ENCODE measurements around the gene TUBB4A. TPM values are rescaled to one million over a fixed set of nuclear protein-coding genes. Genes with fewer than 3 reads are reported as not detected.

Gene TUBB4A
- total and polyA plus RNA-seq, 2 of the 8 experiments (the other 6 are each of a cell fraction or from before 2014, with no cell fraction given), result 16.8 to 30.4 TPM

DNA sequence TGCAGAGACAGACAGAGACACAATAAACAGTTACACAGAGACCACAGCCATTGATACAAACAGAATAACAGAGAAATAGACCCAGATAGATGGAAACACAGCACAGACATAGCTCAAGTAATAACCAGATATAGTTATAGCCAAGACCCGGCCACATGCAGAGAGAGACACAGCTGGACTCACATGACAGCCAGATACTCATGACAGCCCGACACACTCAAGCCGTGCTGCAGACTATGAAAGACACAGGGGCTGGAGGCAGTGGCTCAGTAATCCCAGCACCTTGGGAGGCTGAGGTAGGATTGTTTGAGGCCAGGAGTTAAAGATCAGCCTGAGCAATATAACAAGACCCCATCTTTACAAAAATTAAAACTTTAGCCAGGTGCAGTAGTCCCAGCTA is 18.9 kb downstream of the TUBB4A start:
- Histone ChIP-seq H4K5ac (ENCODE audit: insufficient read length, low read depth, low read length) (no peak overlapping the region), H3K27me3 (replicated peaks in 1 of 4; ENCODE audit: control insufficient read depth in 3 of 4, extremely low read depth in 1 of 4, insufficient read depth in 3 of 4, low read length in 3 of 4) (no peaks in the 10 kb centered on the region; a peak in 1 of 7 replicates), H3K9me3 (ENCODE audit: insufficient read depth in 2 of 2, low read depth in 1 of 2, low read length in 1 of 2) (no peaks in the 10 kb centered on the region), H2AFZ (ENCODE audit: low read length) (no peak overlapping the region), H4K8ac (ENCODE audit: extremely low read depth, insufficient read depth, low read length) (no peak overlapping the region; the same call in 1 of the 2 replicates), H2BK20ac (ENCODE audit: low read length) (no peak overlapping the region), H3K4me1 (replicated peaks in 1 of 4; ENCODE audit: control insufficient read depth in 3 of 4, insufficient read depth in 4 of 4, low read length in 3 of 4) (peaks cover 0 to 7% (median 4%) of the 10 kb centered on the region in 4 experiments; a peak in 5 of 7 replicates), H2BK5ac (ENCODE audit: low read depth, low read length) (no peak overlapping the region), H2BK15ac (ENCODE audit: low read length) (no peak overlapping the region), H2BK120ac (replicated peaks; ENCODE audit: low read depth, low read length) (no peak overlapping the region), H3K79me1 (ENCODE audit: low read depth, low read length) (no peaks in the 10 kb centered on the region), H3K18ac (ENCODE audit: extremely low read depth, low read length) (no peak overlapping the region), H4K91ac (replicated peaks; ENCODE audit: insufficient read length, low read length) (no peak overlapping the region), H3K36me3 (ENCODE audit: control insufficient read depth in 2 of 4, insufficient read depth in 4 of 4, low read length in 3 of 4) (no peaks in the 10 kb centered on the region), H3K79me2 (ENCODE audit: control insufficient read depth in 1 of 2, insufficient read depth in 2 of 2, low read length in 2 of 2) (no peaks in the 10 kb centered on the region), H3K27ac (ENCODE audit: low read depth, low read length) (no peak overlapping the region), H3K56ac (replicated peaks; ENCODE audit: insufficient read length, low read depth, low read length) (no peak overlapping the region), H4K20me1 (replicated peaks in 1 of 2; ENCODE audit: control insufficient read depth in 1 of 2, insufficient read depth in 2 of 2, low read length in 2 of 2) (peaks cover 0 to 3% of the 10 kb centered on the region in 2 experiments), H3K4ac (replicated peaks; ENCODE audit: insufficient read length, low read depth, low read length) (no peak overlapping the region), H3K4me3 (ENCODE audit: extremely low read depth in 1 of 4, insufficient read depth in 2 of 4, low read depth in 3 of 4, low read length in 4 of 4) (no peak overlapping the region), H3K23ac (ENCODE audit: insufficient read length) (no peak overlapping the region), H3K23me2 (ENCODE audit: low read depth, low read length) (0 out of 2 replicates have a peak, but pooled peaks cover 2% of the 10 kb centered on the region), H2AK5ac (ENCODE audit: low read depth, low read length) (no peak overlapping the region), H3K4me2 (ENCODE audit: insufficient read depth in 1 of 2, low read depth in 2 of 2, low read length in 2 of 2) (no peak overlapping the region), H3K14ac (ENCODE audit: insufficient read length) (no peak overlapping the region), H3K9ac (replicated peaks in 1 of 4; ENCODE audit: extremely low read depth in 1 of 4, low read depth in 3 of 4, low read length in 3 of 4) (no peak overlapping the region), H2BK12ac (ENCODE audit: low read depth, low read length) (no peak overlapping the region)
- FAIRE-seq (no peak), DNase-seq (ENCODE audit: low read depth in 1 of 2, low spot score in 2 of 2) (no peak)
- WGBS, 2 experiments (ENCODE audit: extremely low coverage in 1 of 2, insufficient coverage in 1 of 2, insufficient read length in 1 of 2, insufficient replicate concordance in 2 of 2, low coverage in 1 of 2, low lambda C conversion rate in 2 of 2, missing lambda C conversion rate in 1 of 2), result 84% methylated on average over 3 of the region's 3 CpGs; no CpG with 5 or more reads in 1 of the 2 experiments
- POLR2A ChIA-PET (ENCODE audit: partially characterized antibody), result interaction anchor here (0.7 kb wide), 1 partner anchor 8 kb away, joined by 3 read pairs; no protein-coding TSS in a partner anchor
- TF ChIP-seq EZH2 (IDR thresholded peaks at IDR 0.05; ENCODE audit: low read depth, low read length, severe bottlenecking) (no peak), SIX5 (IDR thresholded peaks at IDR 0.05; ENCODE audit: low read depth, low read length) (no peak), CBX5 (IDR thresholded peaks at IDR 0.05; ENCODE audit: low read depth, low read length) (no peak), SP2 (IDR thresholded peaks at IDR 0.05; ENCODE audit: low read length) (no peak)
- CTCF ChIA-PET (ENCODE audit: partially characterized antibody), result interaction anchor here (1.7 to 3.8 kb wide), 4 partner anchors 9 to 67 kb away, joined by 4 to 30 read pairs (median 22); partner anchors contain the start of gene TUBB4A

All from H1 (cell line).